Measurements from ENCODE around the gene JADE2. TPM values are rescaled to one million over a fixed set of nuclear protein-coding genes. Genes with fewer than 3 reads are reported as not detected.
"Not testable (repeated sequence)": the region's sequence is repeated elsewhere in the genome, so short reads cannot be mapped to it uniquely, and the experiment has no call there.

Gene JADE2
- total and polyA plus RNA-seq, 11 donors, result 8.3 to 54.8 (median 30.5) TPM

- no peak for ATAC-seq
- H3K36me3 ChIP-seq, result peaks cover 0 to 57% (median 27%) of the 10 kb centered on the region in 9 donors
- TF ChIP-seq POLR2A (IDR thresholded peaks at IDR 0.05), result no peak
- TF ChIP-seq CTCF (IDR thresholded peaks at IDR 0.05), result no peak
Observed at GRCh38 chr5:134555890-134556311, 30.4 kb downstream of the JADE2 start.

GRCh38 chr5:134556588-134556987 lies 31.1 kb downstream of the JADE2 start:
- DNase-seq; intact Hi-C loops (cut with DNase I); H3K27me3 ChIP-seq; H3K9me3 ChIP-seq; H3K4me3 ChIP-seq; ATAC-seq; H3K27ac ChIP-seq: not testable (repeated sequence)
- peaks cover 0 to 61% (median 34%) of the 10 kb centered on the region in 9 donors for H3K36me3 ChIP-seq
- H3K4me1 ChIP-seq, result peaks cover 12 to 64% (median 47%) of the 10 kb centered on the region in 12 donors
- WGBS, 4 donors, result 92 to 98% (median 94%) methylated on average over 3 of the region's 3 CpGs

More at GRCh38 chr5:134555890-134556311, 30.4 kb downstream of the JADE2 start:
- peak in 3 of 5 donors; percentile 52 to 78 (median 66) for DNase-seq
- intact Hi-C loops (cut with DNase I), result no loop called here
- WGBS, 4 donors, result 51 to 62% (median 57%) methylated on average over 8 to 11 of the region's 11 CpGs
- Histone ChIP-seq H3K9me3 (no peaks in the 10 kb centered on the region), H3K4me1 (peaks cover 12 to 66% (median 49%) of the 10 kb centered on the region in 12 donors), H3K4me3 (no peak overlapping the region), H3K27ac (peak overlapping the region in 10 of 12 donors; percentile 76 to 94 (median 86)), H3K27me3 (no peaks in the 10 kb centered on the region)

- peaks cover 11 to 64% (median 45%) of the 10 kb centered on the region in 12 donors for H3K4me1 ChIP-seq
- intact Hi-C loops (cut with DNase I), result no loop called here
- H3K27ac ChIP-seq, result no peak overlapping the region
- TF ChIP-seq CTCF (IDR thresholded peaks at IDR 0.05), result no peak
- no peak for TF ChIP-seq POLR2A (IDR thresholded peaks at IDR 0.05)
- no peak for DNase-seq
- ATAC-seq, result no peak
- peaks cover 0 to 61% (median 34%) of the 10 kb centered on the region in 9 donors for H3K36me3 ChIP-seq
- no peaks in the 10 kb centered on the region for H3K9me3 ChIP-seq
- H3K27me3 ChIP-seq, result no peaks in the 10 kb centered on the region
- H3K4me3 ChIP-seq, result no peak overlapping the region
Observed at GRCh38 chr5:134556994-134557393, 31.5 kb downstream of the JADE2 start.

- WGBS, 4 donors, result 83 to 100% (median 88%) methylated on average over 3 to 7 of the region's 7 CpGs
- intact Hi-C loops (cut with DNase I), result loop anchor here in 1 of 10 donors (10.0 kb wide), 1 partner anchor 125 kb away; no protein-coding TSS in a partner anchor
Observed at GRCh38 chr5:134559672-134560071, 34.2 kb downstream of the JADE2 start.

More at GRCh38 chr5:134559672-134560071, 34.2 kb downstream of the JADE2 start:
- ATAC-seq (no peak), DNase-seq (no peak)
- no peak overlapping the region for H3K4me3 ChIP-seq
- TF ChIP-seq CTCF (IDR thresholded peaks at IDR 0.05) (no peak), POLR2A (IDR thresholded peaks at IDR 0.05) (no peak)
- H3K4me1 ChIP-seq, result peaks cover 5 to 44% (median 31%) of the 10 kb centered on the region in 12 donors
- no peaks in the 10 kb centered on the region for H3K9me3 ChIP-seq
- H3K36me3 ChIP-seq, result peaks cover 0 to 71% (median 56%) of the 10 kb centered on the region in 9 donors
- H3K27me3 ChIP-seq, result no peaks in the 10 kb centered on the region
- H3K27ac ChIP-seq, result peak overlapping the region in 1 of 12 donors; percentile 10

All from heart left ventricle (tissue), 16 donors.